Measurements from ENCODE around the gene PSD4.

PSD4 gene

DNA sequence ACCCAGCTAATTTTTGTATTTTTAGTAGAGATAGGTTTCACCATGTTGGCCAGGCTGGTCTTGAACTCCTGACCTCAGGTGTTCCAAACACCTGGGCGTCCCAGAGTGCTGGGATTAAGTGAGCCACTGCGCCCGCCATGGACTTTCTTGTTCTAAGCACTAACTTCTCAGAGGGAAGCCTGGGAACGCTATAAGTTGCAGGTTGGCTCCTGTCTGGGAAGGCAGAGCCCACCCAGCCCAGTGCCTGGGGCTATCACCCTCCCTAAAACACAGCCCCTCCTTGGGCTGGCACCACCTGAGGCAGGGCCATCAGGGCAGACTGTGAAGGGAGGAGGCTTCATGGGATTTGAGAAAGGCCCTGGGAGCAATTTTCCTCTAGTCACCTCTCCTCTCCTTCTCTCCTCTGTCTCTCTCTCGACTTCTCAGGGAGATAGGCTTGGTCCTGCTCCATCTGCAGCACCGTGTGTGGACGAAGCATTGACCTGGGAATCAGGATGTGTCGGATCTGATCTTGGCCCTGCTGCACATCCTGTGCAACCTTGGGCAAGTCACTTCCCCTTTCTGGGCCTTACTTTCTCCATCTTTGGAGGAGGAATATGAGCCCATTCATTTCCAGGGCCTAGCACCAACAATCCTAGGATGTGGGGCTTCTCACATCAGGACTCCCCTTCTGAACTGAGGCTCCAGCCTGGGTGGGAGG, 10.9 kb downstream of the PSD4 start:
- DNase-seq (ENCODE audit: low spot score) = no peak

DNA sequence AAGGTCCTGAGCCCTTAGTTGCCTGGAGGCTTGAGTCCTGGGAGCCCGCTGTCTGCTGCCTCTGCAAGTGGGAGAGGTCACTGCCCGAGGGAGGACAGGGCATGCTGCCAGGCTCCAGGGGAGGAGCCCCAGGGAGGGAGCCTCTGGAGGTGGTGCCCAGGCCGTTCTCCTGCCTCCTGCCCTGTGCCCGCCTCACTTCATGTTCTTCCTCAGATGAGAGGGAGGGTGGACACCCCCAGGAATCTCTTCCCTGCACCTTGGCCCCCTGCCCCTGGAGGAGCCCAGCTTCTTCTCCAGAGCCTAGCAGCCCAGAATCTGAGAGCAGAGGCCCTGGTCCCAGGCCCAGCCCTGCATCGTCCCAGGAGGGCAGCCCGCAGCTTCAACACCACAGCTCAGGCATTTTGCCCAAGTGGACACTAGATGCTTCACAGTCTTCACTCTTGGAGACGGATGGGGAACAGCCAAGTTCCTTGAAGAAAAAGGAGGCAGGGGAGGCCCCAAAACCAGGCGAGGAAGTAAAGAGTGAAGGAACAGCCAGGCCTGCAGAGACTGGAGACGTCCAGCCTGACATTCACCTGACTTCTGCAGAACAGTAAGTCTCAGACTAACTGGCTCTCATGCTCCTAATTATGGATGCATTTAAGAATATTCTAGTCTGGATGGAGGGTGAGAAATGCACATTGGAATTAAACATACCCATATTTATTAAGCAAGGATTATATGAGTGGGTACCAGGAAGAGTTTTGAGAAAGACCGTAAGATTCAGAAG, 12.1 kb downstream of the PSD4 start:
- no peak for DNase-seq (ENCODE audit: low spot score)

DNA sequence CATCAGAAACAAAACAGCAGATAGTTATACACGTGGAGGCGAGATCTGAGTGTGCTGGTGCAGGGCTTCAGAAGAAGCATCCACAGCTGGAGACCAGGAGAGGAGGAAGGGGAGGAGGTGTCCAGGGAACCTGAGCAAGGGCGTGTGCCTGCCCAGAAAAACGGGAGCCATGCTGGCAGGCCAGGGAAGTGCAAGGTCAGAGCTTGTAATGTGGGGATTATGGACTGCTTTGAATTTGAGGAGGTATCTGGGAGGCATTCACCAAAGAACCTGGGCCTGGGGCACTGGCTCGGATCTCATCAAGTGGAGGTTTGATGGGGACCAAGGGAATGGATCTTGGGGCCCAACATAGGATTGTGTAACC, 12.6 kb downstream of the PSD4 start:
- DNase-seq (ENCODE audit: low spot score) = no peak

DNA sequence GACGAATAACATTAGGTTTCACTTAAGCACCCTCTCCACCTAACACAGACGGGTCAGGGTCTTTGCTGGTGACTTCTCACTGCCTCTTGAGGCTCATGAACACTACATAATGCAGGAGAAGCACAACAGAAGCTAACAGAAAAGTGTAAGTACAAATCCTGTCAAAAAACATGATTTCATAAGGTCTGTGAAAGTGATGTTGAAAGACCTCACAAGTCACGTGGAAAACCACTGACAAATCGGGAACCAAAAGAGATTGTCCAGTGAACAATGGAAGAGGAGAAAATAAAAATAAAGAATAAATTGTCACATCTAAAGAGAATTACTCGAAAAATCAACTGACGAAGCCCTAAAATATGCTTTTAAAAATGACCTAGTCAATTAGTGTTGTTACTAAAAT, 14.0 kb downstream of the PSD4 start:
- no peak for DNase-seq (ENCODE audit: low spot score)

DNA sequence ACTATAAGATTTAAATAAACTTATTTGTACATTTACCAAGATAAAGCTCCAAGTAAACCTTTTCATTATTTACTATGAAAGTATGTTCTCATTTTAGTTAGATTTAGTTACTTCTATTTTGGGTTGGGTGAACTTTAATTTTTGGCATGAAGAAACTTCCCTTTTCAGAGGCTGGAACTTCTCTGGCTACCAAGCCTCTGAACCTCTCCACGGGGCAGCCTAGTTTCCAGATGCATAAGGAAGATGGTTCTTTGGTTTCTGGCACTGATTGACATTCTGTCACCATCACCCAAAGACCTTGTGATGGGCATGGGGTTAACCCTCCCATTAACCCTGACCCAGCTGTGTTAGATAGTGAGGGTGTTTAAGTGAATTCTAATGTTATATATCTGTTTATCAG, 17.1 kb downstream of the PSD4 start:
- no peak for DNase-seq (ENCODE audit: low spot score)

DNA sequence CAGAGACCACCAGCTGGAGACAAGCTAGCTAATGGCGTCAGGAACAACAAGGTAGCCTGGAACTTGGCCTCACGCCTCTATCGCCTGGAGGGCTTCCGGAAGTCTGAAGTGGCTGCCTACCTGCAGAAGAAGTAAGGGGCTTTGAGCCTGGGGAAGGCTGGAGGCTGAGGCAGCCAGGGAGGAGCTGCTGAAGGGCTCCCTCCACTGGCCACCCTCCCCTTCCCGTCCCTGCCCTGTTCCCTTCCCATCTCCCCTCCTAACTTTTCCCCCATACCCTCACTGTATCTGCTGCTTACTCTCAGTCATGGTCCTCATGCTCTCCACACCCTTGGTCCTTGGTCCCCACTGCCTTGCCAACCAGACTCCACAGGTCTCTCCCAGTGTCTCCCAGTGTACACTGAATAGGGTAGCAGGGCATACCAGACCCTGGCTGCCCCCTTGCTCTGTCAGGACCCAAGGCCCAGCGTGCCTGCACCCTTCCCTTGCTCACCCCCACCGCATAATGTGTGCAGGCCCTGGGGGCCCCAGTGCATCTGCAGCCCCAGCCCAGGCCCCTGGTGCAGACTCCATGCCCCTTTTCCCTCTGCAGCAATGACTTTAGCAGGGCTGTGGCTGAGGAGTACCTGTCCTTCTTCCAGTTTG, 18.8 kb downstream of the PSD4 start:
- DNase-seq (ENCODE audit: low spot score) = no peak

DNA sequence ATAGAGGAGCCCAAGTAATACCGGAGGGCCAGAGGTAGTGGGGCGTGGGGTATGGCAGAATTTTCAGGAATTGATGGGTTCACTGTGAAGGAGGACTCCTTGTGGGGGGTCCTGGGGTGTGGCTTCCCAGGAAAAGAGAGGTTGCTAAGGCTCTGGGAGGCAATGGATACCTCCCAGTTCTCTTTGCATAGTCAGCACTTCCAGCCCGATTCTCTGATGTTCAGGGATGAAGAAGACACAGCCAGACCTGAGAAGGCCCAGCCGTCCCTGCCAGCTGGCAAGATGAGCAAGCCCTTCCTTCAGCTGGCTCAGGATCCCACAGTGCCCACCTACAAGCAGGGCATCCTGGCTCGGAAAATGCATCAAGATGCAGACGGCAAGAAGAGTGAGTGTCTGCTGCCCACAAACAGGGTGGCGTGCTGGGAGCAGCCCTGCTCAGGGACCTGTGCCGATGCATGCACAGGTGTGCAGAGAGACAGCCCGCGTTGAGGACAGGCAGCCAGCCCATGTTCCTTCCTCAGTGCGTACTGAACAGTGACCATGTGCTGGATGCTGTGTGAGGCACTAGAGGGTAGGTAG, 22.2 kb downstream of the PSD4 start:
- DNase-seq (ENCODE audit: low spot score) = no peak

DNA sequence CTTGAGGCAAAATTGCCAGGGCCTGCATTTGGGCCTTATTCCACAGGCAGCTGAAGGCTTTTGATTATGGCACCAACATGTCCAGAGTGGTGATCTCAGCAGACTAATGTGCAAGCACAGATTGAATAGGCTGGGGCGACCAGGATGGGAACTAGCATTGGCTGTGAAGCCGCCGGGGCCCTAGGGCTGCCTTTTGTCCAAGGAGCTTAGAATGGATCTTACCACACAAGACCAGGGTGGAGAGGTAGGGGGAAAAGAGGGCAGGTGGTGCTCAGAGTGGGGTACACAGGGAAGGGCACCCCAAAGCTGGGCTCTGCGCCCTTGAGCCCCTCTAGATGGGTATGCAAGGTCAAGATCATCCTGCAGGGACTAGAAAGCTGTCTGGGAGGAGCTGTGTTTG, 23.1 kb downstream of the PSD4 start:
- no peak for DNase-seq (ENCODE audit: low spot score)

DNA sequence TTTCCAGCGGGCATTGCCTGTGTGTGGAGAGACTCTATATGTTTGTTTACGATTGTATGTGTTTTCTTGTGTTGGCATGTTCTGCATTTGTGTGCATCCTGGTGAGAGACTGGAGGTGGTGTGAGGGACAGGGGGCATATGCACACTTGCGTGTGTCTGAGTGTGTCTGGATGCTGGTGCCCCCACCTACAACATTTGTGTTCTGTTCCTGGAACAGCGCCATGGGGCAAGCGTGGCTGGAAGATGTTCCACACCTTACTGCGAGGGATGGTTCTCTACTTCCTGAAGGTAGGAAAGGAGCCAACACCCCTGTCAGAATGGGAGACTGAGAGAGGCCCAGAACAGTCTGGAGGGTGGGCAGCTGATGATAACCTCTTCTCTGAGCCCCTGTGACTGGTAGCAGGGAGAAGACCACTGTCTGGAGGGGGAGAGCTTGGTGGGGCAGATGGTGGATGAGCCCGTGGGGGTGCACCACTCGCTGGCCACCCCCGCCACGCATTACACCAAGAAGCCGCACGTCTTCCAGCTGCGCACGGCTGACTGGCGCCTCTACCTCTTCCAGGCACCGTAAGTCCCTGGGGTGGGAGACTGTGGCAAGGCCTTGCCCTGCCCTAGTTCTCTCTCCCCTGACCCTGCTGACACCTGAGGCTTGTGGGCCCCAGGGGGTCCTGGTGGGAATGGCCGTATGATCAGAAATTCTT, 23.7 kb downstream of the PSD4 start:
- DNase-seq (ENCODE audit: low spot score) = no peak

DNA sequence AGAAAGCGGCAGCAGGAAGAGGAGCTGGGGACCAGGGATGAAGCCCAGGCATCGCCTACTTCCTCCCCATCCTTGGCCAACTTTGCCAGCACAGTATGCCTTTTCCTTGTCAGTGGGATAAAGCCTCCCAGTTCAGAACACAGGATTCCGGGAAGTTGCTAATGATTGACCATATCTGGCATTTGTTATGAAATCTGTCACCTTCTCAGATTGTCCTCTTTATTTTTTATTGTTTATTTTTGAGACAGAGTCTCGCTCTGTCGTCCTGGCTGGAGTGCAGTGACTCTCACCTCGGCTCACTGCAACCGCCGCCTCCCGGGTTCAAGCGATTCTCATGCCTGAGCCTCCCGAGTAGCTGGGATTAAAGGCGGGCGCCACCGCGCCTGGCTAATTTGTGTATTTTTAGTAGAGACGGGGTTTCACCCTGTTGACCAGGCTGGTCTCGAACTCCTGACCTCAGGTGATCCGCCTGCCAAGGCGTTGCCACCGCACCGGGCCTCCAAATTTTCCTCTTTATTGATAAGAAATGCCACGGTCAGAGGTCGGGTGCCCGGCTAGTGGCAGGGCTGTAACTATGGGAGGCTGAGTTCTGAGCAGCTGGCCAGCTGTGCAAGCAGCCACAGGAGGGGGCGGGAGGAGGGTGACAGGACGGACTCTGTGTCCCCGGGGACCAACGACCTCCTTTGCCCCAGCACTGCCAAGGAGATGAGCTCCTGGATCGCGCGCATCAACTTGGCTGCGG, 24.4 kb downstream of the PSD4 start:
- no peak for DNase-seq (ENCODE audit: low spot score)

DNA sequence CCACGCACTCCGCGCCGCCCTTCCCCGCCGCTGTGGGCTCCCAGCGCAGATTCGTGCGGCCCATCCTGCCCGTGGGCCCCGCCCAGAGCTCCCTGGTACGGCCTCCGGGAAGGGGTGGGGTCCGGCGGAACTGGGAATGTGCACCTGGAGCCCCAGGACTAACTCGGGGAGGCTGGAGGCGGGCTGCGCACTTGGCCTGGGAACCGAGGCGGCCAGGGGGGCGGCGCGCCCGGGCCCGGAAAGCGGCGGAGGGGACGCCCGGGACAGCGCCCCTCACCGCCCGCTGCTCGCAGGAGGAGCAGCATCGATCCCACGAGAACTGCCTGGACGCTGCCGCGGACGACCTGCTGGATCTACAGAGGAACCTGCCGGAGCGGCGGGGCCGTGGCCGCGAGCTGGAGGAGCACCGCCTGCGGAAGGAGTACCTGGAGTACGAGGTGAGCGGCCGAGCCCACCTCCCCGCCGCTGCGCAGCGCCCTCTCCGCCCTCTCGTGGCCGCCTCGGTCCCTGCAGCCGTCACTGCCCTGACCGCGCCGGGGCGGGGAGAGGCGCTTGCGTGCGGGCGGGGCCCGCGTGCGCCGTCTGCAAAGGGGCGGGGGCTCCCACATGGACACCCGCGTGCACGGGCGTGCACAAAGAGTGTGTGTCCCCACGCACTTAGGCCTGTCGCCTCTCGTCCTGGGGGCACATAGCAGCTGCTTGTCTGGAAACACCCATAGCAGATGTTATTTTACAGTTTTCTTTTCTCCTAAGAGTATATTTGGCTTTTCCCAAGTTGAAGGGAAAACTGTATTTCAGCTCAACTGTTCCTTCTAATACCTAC, 25.2 kb downstream of the PSD4 start:
- peak; percentile 93 for DNase-seq (ENCODE audit: low spot score)

DNA sequence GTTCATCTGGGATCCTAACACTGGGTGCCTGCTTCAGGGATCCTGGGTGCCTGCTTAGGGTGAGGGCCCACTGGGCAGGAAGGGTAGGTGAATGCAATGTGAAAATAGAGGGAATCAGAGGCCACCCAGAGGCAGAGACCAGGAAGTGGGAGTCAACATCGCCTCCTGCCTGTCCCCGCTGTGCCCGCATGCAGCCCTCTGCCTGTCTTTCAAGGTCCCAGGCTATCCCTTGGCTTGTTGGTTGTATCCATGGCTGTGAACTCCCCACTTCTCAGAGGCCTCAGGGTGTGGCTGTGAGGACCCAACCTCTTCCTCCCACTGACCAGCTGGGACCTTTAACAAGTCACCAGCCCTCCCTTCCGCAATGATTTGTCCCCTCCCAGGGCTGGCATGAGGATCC, 26.5 kb downstream of the PSD4 start:
- DNase-seq (ENCODE audit: low spot score) = no peak

DNA sequence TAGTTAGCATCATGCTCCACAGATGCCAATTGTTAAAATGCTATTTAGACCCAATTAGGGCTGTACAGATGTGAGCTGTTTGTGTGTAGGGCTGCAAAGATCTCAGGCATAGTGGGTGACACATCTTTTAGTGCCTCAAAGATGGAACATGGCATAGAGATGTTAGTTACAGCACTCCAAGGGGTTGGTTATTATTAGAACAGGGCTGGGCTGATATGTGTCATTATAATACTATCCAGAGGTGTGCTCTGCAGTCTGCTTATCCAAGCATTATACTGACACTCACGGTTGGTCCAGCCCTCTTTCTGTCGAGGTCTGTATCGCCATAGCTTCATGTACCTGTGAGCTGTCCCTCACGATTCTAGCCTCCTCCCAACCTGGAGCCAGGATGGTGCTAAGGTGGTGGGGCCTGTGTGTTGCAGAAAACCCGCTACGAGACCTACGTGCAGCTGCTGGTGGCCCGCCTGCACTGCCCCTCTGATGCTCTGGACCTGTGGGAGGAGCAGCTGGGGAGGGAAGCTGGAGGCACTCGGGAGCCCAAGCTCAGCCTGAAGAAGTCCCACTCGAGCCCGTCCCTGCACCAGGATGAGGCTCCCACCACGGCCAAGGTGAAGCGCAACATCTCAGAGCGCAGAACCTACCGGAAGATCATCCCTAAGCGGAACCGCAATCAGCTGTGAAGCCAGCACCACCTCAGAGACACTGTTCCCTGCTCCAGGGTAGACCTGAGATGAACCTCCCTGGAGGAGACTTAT, 27.1 kb downstream of the PSD4 start:
- no peak for DNase-seq (ENCODE audit: low spot score)

DNA sequence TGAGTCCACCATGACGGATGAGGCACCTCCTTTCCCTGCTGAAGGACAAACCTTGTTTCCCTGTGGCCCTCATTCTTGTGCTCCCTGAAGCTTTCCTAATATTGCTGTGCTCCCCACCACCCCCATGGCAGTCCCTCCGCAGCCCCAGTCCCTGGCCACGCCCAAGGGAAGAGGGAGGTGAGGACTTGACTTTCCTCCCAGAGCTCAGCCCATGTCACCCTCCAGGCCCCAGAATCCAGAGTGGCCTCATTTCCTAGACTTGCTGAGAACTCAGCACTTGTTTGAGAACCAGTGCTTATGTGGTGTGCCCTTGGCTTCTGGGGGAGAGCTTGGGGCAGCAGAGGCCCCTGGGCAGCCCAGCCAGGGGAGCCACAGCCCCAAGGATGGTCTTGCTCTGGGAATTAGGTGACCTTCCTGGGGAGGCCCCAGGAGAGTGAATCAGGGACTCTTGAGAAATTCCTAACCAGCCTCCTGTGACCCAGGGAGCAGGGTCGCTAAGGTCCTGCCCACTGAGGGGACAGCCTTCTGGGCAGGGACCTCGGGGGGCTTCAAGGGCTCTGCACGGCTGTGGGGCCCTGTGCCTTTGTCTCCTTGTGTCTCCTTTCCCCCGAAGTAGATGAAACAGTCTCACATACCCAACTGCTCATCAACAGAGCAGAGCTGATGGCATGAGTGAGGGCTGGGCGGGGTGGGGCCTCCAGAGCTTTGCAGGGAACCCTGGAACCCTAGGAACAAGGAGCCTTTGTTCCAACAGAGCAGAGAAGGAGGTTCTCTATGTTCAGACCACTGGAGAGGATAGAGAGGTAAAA, 27.9 kb downstream of the PSD4 start:
- DNase-seq (ENCODE audit: low spot score) = no peak

DNA sequence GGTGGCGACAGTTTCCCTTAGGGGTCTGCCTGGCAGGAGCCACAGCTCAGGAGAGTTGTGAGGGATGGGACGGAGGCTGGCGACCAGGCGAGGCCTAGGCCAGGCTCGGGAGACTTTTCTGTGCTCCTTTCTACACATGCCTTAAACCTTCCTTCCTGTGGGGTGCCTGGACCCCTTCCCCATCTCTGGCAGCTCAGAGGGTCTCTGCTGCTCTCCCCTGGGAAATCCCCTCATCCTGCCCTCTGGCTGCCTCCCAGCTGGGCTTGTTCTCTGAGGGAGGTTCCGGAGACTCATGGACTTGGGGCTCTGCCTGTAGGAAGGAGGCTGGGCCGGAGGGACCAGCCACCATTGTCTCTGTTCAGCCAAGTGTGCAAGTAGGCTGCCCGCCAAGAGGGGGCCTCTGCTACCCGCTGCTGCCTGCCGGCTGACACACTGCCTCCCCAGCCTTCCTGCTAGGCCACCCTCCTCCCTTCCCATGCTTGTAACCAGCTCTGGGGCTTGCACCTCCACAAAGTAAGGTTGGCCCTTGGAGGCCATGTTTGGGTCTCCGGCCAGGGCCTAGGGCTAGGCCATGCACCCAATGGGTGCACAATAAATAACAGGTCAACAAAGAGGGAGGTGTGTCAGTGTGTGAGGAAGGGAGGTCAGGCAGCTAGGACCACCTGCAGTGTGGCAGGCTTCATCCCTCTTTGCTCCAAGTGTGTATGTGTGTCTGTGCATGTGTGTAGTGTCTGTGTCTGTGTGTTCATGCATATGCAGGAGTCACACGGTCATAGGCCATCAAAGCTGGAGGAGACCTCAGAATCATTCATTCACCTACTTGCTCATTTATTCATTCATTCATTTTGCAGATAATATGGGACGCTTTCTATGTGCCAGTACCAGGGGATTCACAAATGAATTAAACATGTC, 28.8 kb downstream of the PSD4 start:
- no peak for DNase-seq (ENCODE audit: low spot score)

DNA sequence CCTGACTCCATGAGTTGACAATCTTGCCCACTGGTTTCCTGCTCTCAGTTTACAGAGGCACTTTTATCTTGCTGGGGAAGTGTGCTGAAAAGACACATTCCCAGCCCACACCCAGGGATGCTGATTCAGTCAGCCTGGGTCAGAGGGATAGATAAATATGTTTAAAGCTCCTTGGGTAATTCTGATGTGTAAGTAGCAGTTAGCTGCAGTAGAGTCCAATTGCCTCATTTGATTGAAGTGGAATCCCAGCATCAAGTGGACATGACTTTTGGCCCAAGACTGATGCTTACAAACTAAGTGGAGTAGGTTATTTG, 29.4 kb downstream of the PSD4 start:
- DNase-seq (ENCODE audit: low spot score) = no peak

DNA sequence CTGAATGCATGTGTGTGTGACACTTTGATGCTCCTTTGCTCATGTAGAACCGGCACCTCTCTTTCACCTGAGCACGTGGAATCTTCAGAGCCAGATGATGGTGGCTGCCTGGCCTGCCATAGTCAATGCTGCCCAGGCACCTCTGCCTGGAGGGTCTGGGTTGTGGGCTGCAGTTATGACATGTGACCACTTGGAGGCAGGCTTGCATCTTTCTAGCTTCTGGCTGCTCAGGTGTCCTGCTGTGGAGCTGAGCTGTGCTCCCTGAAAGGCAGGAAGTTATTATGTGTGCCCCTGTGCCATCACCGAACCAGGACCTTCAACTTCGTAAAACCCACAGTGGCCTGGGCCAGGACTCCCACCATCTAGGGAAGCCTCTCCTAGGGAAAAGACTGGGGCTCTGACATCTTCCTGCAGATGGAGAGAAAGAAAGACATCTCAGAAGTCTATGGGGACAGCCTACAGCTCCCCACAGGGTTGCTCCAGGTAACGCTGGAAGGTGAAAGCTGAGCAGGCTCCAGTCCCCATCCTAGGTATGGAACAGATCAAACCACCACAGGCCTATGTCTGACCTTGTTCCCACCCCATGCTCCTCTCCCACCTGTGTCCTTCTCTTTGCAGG, 30.2 kb downstream of the PSD4 start:
- DNase-seq (ENCODE audit: low spot score) = peak; percentile 83

DNA sequence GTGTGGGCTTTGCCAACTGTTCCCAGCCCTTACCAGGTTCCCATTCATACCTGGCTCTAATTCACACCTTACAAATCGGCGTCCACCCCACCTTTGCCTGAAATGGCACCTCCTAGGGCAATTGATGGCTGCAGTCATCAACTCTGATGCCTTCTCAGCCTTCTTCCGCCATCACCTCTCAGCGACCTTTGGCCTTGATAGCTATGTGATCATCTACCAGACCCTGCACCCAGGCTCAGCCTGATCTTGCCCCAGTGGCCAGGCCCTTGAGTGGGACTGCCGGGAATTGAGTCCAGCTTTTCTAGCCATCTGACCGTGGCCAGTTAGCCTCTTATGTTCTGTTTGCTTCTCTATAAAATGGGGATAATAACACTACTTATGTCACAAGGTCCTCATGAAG, 32.5 kb downstream of the PSD4 start:
- no peak for DNase-seq (ENCODE audit: low spot score)

Data from AG08396 (cell line).